GM18861 (cell line): ENCODE data around the gene FMN2.

Experiments used
- ATAC-seq: cut with Tn5 transposase; IDR thresholded peaks from one replicate; pipeline ENCODE4 v1.9.1; 2021; ENCODE audit not compliant: unreplicated experiment

Gene FMN2

DNA sequence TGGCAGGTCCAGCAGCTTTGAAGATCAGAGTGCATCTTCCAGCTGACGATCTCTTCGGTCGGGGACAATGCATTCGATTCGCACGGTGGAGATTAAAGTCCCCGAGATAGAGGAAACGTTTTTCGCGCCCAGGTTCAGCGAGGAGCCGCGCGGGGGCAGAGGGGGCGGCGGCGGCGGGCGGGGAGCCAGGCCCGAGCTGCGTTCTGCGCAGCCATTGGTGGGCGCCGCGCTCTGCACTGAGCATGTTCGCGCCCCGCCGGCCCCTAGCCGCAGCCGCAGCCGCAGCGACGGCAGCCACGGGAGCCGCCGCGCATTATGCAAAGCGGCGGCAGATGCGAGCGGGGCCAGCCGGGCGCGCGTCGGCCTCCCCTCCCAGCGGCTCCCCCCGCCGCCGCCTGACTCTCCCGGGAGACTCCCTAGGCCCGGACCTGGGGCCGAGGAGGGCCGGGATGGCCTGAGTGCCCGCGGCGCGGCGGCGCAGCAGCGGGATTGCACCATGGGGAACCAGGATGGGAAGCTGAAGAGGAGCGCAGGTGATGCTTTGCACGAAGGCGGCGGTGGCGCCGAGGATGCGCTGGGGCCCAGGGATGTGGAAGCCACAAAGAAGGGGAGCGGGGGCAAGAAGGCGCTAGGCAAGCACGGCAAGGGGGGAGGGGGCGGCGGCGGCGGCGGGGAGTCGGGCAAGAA lies at the start of gene FMN2:
TSS of gene FMN2 (plus strand) at position 270 of the 687 bp plus-strand sequence. CDS start at position 497, 227 bp downstream.
- no peak for ATAC-seq

DNA sequence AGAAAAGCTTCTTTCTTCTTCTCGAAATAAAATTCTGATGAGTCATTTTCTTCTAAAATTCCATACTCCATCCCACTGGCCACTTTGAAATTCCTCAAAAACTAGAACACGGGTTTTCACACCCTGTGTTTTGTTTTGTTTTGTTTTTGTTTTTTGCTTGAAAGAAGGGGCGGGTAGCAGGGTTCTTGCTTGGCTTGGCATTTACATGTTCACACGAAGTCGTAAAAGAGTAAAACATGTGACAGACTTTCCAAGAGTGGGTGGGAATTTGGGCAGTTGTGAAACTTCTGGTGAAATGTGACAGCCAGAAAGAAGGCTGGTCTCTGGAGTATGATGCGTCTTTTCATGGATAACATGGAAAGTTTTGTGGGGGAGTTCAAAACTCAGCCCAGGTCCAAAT lies 47.1 kb upstream of the FMN2 start:
- no peak for ATAC-seq

- ATAC-seq = no peak
These were observed 45.7 kb upstream of the FMN2 start for GRCh38 chr1:240046000-240046399.

- ATAC-seq = no peak
These were observed 37.5 kb upstream of the FMN2 start for GRCh38 chr1:240054109-240054701.

DNA sequence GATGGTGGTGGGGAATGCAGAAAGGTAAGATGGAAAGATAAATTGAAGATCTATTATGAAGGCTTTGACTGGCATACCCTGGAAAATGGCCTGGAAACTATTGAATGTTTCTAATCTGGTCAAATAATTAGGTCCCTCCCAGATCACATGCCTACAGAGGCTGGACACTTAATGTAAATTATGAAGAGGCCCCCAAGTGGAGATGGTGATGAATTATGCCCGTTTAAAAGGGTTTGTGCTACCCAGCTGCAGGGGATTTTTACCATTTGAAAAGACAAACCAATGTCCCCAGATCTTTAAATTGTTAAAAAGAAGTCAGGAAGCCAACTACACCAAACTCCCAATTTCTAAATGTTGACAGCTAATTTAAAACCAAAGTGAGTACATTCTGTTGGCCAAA lies 35.7 kb upstream of the FMN2 start:
- no peak for ATAC-seq

DNA sequence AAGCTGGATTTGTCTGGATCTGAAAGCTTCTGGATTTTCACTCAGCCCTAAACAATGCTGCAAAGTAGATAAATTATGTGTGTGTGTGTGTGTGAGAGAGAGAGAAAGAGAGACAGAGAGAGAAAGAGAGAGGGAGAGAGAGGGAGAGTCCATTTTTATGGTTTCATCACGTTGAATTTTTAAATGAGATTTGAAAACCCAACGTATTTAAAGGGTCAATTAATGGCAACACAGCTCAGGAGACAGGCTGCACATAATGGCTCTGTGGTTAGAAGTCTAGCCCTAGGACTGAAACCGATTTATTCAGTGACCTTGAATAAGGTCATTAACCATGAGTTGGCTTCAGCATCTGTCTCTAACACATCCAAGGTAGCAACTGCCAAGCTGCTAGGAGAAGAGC lies 35.3 kb upstream of the FMN2 start:
- no peak for ATAC-seq

DNA sequence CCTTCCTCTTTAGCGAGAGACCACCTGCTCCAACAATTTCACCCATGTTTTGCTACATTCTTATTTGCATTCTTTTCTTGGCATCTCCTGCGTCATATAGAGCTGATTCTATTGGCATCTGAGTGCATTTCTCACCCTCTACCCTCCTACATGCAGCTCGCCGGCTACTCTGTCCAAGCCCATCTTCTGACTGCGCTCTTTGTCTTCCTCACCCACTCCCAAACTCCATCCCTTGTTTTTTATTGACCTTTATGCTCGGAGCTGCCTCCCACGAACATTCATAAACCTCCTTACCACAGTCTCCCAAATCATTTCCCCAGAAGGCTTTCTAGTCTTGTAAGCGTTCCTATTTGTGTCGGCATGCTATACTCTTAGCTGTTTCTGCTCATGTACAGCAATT lies 33.6 kb upstream of the FMN2 start:
- ATAC-seq = no peak

DNA sequence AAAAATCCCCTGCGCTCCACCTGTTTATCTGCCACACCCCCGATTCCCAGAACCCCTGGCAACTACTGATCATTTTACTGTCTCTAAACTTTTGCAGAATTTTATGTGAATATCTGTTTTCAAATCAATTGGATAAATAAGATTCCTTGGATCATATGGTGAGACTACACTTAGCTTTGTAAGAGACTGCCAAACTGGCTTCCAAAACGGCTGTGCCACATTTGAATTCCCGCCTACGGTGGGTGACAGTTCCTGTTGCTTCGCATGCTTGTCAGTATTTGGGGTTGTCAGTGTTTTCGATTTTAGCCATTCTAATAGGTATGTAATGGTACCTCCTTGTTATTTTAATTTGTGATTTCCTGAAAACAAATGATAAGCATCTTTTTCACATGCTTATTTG lies 22.7 kb upstream of the FMN2 start:
- no peak for ATAC-seq

- no peak for ATAC-seq
These were observed 21.5 kb upstream of the FMN2 start for GRCh38 chr1:240070188-240070587.

DNA sequence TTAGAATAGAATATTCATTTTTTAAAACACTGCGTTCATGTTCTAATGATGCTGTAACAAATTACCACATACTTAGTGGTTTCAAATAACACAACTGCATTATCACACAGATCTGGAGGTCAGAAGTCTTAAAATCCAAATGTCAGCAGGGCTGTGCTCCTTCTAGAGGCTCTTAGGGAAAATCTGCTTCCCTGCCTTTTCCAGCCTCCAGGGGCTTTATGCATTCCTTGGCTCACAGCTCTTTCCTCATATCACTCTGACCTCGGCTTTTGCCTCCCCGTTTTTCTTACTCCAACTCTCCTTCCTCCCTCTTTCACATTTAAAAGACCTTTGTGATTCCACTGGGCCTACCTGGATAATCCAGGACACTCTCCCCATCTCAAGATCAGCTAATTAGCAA lies 18.6 kb upstream of the FMN2 start:
- ATAC-seq = no peak

DNA sequence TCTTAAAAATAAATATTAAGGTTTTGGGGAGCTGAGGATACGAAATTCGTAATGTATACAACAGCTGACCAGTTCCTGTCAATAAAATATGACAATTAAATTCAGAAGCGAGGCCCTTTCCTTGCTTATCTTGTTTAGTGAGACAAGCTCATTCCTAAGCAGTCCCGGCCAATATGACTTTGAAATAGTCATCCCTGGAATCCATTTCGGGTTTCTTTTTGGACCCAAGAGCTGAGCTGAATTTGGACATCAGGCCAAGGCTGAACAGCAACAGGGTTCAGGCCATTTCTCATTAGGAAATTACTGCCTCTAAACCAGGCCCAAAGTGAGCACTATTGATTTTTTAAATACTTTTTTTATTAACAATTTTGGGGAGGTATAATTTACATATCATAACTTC lies 17.3 kb upstream of the FMN2 start:
- no peak for ATAC-seq

GRCh38 chr1:240074908-240075307 lies 16.8 kb upstream of the FMN2 start:
- ATAC-seq = no peak

DNA sequence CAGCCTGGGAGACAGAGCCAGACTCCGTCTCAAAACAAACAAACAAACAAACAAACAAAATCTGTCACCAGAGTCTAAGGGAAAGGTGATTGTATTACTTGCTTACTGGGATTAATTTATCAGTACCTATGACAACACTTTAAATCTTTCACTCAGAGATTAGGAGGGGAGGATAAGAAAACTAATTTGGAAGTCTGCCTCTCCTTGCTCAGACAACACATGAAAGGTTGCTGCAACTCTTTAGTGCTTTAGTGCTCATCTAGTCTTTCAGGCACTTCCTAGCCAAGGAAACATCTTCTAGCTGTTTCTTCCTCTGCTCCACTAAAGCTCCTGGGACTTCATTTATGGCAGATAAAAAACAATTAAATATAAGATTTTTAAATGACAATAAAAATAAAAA lies 7.3 kb upstream of the FMN2 start:
- ATAC-seq = no peak

DNA sequence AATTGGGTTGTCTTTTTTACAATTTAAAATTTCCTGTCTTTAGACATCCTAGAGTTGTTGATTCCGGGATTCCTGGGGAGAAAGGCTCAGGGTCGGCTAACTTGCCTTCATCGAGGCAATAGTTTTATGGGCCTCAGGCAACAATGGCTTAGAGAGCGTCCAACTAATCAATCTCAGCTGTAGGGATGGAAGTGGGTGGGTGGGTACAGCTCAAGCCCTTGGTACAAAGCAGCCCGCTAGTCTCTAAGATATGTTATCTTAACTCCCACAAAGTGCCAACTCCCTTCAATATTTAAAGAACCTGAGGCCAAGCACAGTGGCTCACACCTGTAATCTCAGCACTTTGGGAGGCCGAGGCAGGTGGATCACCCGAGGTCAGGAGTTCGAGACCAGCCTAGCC lies 6.9 kb upstream of the FMN2 start:
- ATAC-seq = no peak

GRCh38 chr1:240086726-240087125 lies 5.0 kb upstream of the FMN2 start:
- ATAC-seq = no peak

DNA sequence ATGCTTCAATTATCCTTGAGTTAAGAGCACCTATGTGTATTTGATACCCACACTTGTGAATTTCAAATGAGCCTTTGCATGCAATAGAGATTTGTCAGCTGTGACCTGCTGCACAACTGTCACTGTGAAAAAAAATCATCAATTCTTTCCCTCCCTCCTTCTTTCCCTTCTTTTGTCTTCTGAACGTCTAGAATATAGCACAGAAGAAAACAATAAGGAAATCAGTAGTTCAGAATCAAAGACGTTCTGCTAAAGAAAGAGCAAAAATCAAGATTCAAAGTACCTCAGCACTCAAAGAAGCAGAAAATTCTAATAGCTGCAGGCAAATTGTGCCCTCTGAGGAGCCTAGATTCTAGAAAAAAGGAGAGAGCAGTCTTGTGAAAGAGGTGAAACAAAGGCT lies 1.7 kb upstream of the FMN2 start:
- ATAC-seq = no peak

GRCh38 chr1:240090957-240091600 lies 604 bp upstream of the FMN2 start:
- no peak for ATAC-seq

DNA sequence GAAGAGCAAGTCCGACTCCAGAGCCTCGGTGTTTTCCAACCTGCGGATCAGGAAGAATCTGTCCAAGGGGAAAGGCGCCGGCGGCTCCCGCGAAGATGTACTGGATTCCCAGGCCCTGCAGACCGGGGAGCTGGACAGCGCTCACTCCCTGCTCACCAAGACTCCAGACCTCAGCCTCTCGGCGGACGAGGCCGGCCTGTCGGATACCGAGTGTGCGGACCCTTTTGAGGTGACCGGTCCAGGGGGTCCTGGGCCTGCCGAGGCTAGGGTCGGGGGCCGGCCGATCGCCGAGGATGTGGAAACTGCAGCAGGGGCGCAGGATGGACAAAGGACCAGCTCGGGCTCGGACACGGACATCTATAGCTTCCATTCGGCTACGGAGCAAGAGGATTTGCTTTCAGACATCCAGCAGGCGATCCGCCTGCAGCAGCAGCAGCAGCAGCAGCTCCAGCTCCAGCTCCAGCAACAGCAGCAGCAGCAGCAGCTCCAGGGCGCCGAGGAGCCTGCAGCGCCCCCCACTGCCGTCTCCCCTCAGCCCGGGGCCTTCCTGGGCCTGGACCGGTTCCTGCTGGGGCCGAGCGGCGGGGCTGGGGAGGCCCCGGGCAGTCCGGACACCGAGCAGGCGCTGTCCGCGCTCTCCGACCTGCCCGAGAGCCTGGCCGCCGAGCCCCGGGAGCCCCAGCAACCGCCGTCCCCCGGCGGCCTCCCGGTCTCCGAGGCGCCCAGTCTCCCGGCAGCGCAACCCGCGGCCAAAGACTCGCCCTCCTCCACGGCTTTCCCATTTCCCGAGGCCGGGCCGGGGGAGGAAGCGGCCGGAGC lies 827 bp downstream of the FMN2 start:
- no peak for ATAC-seq

DNA sequence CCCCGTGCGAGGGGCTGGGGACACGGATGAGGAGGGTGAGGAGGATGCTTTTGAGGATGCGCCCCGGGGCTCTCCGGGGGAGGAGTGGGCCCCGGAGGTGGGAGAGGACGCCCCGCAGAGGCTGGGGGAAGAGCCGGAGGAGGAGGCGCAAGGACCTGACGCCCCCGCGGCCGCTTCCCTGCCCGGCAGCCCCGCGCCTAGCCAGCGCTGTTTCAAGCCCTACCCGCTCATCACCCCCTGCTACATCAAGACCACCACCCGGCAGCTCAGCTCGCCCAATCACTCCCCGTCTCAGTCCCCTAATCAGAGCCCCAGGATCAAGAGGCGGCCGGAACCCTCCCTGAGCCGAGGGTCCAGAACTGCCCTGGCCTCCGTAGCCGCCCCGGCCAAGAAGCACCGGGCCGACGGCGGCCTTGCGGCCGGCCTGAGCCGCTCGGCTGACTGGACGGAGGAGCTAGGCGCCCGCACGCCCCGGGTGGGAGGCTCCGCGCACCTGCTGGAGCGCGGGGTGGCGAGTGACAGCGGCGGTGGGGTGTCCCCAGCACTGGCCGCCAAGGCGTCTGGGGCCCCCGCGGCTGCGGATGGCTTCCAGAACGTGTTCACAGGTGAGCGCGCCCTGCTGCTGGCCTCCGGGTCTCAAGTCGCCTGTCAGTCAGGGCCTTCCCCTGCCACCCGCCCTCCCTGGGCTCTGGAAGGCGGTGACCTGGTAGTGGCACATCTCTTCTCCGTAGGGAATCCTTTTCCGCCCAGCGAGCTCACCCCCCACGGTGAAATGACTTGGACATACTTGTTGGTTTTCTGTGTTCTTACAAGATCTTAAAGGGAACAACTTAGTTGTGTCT lies 1.7 kb downstream of the FMN2 start:
- no peak for ATAC-seq

DNA sequence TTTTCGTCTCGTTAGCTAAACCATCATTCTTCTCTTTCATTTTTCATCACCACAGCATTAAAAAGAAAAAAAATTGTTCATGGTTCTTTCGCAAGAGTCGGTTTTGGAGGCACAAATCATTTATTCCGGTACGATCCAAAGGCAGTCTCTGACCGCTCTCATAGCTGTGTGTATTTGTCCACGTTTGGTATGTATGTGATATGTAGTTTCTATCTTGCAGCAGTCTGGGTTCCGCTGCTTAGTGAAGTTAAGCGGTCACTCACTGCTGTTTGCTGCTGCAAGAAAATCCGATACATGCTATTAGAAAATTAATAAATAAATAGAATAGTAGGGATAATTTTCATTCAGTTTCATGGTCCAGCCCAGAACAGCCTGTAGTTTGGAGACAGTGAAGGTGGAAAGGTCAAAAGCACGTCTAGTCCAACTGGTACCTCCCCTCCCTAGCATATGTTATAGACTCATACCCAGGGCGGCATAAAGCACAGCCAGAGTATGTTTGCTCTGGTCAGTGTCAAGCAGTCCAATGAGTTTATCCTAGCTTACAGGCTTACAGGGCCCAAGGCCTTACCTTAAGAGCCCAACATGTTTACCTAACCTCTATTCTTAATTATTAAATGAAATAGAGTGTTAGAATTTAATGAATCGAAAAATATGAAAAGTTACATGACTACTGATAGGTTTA lies 2.5 kb downstream of the FMN2 start:
- ATAC-seq = no peak
